ENCODE measurements around the gene ZNF582.

ZNF582 gene

GRCh38 chr19:56393119-56394012 is at the start of gene ZNF582:
Gene ZNF582, minus strand, starts transcription at chr19:56393534. Its CDS starts 1,782 bp downstream, at chr19:56391752.
- DNase-seq = peak; percentile 96 to 97
- Histone ChIP-seq H3K27ac (peak within 1 kb of the TSS; percentile 88 to 93), H3K36me3 (peaks cover 30 to 58% (median 34%) of the 10 kb centered on the region in 3 donors), H3K4me3 (peak within 1 kb of the TSS; percentile 64 to 66), H3K9me3 (peaks cover 0 to 12% (median 0%) of the 10 kb centered on the region in 3 donors), H3K4me1 (peaks cover 0 to 11% (median 3%) of the 10 kb centered on the region in 4 donors), H3K27me3 (no peaks in the 10 kb centered on the region)
- intact Hi-C loops (cut with DNase I; ENCODE audit: low total_unique reads) = no loop called here
- TF ChIP-seq, protein P1, sequence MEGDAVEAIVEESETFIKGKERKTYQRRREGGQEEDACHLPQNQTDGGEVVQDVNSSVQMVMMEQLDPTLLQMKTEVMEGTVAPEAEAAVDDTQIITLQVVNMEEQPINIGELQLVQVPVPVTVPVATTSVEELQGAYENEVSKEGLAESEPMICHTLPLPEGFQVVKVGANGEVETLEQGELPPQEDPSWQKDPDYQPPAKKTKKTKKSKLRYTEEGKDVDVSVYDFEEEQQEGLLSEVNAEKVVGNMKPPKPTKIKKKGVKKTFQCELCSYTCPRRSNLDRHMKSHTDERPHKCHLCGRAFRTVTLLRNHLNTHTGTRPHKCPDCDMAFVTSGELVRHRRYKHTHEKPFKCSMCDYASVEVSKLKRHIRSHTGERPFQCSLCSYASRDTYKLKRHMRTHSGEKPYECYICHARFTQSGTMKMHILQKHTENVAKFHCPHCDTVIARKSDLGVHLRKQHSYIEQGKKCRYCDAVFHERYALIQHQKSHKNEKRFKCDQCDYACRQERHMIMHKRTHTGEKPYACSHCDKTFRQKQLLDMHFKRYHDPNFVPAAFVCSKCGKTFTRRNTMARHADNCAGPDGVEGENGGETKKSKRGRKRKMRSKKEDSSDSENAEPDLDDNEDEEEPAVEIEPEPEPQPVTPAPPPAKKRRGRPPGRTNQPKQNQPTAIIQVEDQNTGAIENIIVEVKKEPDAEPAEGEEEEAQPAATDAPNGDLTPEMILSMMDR (IDR thresholded peaks at IDR 0.05) = peak; percentile 47 to 69

DNA sequence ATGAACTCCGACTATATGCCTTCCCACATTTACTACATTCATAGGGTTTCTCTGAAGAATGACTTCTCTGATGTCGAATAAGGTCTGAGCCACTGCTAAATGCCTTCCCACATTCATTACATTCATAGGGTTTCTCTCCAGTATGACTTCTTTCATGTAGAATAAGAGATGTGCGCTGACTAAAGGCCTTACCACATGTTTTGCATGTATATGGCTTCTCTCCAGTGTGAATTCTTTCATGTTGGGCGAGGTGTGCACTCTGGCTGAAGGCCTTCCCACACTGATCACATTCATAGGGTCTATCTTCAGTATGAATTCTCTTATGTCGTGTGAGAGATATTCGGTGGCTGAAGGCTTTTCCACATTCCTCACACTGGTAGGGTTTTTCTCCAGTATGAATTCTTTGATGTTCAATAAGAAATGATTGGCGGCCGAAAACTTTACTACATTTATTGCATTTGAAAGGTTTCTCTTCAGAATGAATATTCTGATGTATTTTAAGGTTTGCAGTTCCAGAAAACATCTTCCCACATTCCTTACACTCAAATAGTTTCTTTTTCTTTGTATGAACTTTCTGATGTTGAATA is 48.0 kb upstream of the ZNF582 start:
- intact Hi-C loops (cut with DNase I; ENCODE audit: low total_unique reads) = no loop called here
- H3K4me1 ChIP-seq = no peaks in the 10 kb centered on the region
- H3K9me3 ChIP-seq = peaks cover 22 to 87% (median 83%) of the 10 kb centered on the region in 3 donors
- DNase-seq = no peak
- H3K36me3 ChIP-seq = peaks cover 25 to 65% (median 56%) of the 10 kb centered on the region in 3 donors
- TF ChIP-seq, protein P1 (IDR thresholded peaks at IDR 0.05) = no peak
- H3K27me3 ChIP-seq = no peaks in the 10 kb centered on the region
- H3K27ac ChIP-seq = no peak overlapping the region
- no peak overlapping the region for H3K4me3 ChIP-seq

DNA sequence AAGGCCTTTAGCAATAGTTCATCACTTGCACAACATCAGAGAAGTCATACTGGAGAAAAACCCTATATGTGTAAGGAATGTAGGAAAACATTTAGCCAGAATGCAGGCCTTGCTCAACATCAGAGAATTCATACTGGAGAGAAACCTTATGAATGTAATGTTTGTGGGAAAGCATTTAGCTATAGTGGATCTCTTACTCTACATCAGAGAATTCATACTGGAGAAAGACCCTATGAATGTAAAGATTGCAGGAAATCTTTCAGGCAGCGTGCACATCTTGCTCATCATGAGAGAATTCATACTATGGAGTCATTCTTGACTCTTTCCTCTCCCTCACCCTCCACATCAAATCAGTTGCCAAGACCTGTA is 30.6 kb upstream of the ZNF582 start:
- Histone ChIP-seq H3K27me3 (no peaks in the 10 kb centered on the region), H3K27ac (no peak overlapping the region), H3K4me1 (no peaks in the 10 kb centered on the region), H3K4me3 (no peak overlapping the region), H3K9me3 (peaks cover 31 to 100% (median 94%) of the 10 kb centered on the region in 3 donors), H3K36me3 (peaks cover 44 to 98% (median 73%) of the 10 kb centered on the region in 3 donors)
- DNase-seq = no peak
- intact Hi-C loops (cut with DNase I; ENCODE audit: low total_unique reads) = no loop called here
- TF ChIP-seq, protein P1 (IDR thresholded peaks at IDR 0.05) = no peak

- intact Hi-C loops (cut with DNase I; ENCODE audit: low total_unique reads) = no loop called here
- Histone ChIP-seq H3K4me1 (no peaks in the 10 kb centered on the region), H3K4me3 (no peak overlapping the region), H3K9me3 (peaks cover 27 to 100% (median 94%) of the 10 kb centered on the region in 3 donors), H3K36me3 (peaks cover 50 to 98% (median 78%) of the 10 kb centered on the region in 3 donors), H3K27ac (no peak overlapping the region), H3K27me3 (no peaks in the 10 kb centered on the region)
- no peak for DNase-seq
- TF ChIP-seq, protein P1 (IDR thresholded peaks at IDR 0.05) = no peak
Observed at GRCh38 chr19:56423276-56423984, 30.1 kb upstream of the ZNF582 start.

DNA sequence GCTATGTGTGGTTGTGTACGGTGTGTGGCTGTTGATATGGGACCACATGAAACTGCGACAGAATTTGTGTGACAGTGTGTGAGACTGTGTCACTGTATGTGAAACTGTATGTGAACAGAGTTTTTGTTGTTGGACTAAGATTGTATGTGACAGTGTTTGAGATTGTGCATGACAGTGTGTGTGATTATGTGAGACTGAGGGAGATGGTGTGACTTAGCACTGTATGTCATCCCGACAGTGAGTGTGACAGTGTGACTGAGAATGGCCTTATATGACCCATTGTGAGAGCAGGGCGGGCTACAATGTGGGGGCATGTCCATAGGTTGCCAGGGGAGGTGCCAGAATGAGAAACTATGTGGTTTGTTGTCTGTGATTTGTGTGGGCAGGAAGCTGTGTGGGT is 11.7 kb upstream of the ZNF582 start:
- H3K4me1 ChIP-seq = peaks cover 0 to 15% (median 9%) of the 10 kb centered on the region in 4 donors
- TF ChIP-seq, protein P1 (IDR thresholded peaks at IDR 0.05) = no peak
- H3K9me3 ChIP-seq = peaks cover 5 to 55% (median 20%) of the 10 kb centered on the region in 3 donors
- intact Hi-C loops (cut with DNase I; ENCODE audit: low total_unique reads) = loop anchor here (5.0 kb wide), 1 partner anchor 1787 kb away; no protein-coding TSS in a partner anchor
- no peak for DNase-seq
- H3K36me3 ChIP-seq = peaks cover 35 to 52% (median 39%) of the 10 kb centered on the region in 3 donors
- H3K27me3 ChIP-seq = no peaks in the 10 kb centered on the region
- no peak overlapping the region for H3K27ac ChIP-seq
- peak overlapping the region in 1 of 2 donors; percentile 70 for H3K4me3 ChIP-seq

All from tibial artery (tissue), 4 donors.